Breast epithelium (tissue), 4 donors: Measurements from ENCODE around the gene MRPS10. TPM values are rescaled to one million over a fixed set of nuclear protein-coding genes. Genes with fewer than 3 reads are reported as not detected.
"Not testable (repeated sequence)": the region's sequence is repeated elsewhere in the genome, so short reads cannot be mapped to it uniquely, and the experiment has no call there.

ENCODE experiments used
- DNase-seq, 2 donors: peaks; one replicate each; pipeline ENCODE4 v3.0.0-alpha.2; 2019; ENCODE audit warnings: low spot score in 2 of 2
- H3K27ac ChIP-seq, 2 donors: fragments of 200-600 bp; sonication (generic) in 1 of 2; one replicate each; pipeline ENCODE4 v1.5.1; 2016 to 2019; ENCODE audit warnings: mild to moderate bottlenecking in 1 of 2
- H3K27me3 ChIP-seq, 2 donors: fragments of 200-600 bp; sonication (generic) in 1 of 2; one replicate each; pipeline versions ENCODE4 v1.5.1 to v1.6.0; 2017 to 2019; ENCODE audit warnings: control low read depth in 1 of 2, mild to moderate bottlenecking in 1 of 2
- H3K36me3 ChIP-seq: fragments of 200-600 bp; one replicate; pipeline ENCODE4 v1.5.1; 2019
- H3K4me1 ChIP-seq, 2 donors: fragments of 200-600 bp; sonication (generic); one replicate each; pipeline ENCODE4 v1.5.1; 2016 to 2019; ENCODE audit warnings: control low read depth in 1 of 2
- H3K4me3 ChIP-seq, 3 donors: fragments of 200-600 bp; sonication (generic); 1 replicate in 2 of 3; 2 replicates in 1 of 3; pipeline ENCODE4 v1.5.1; 2016 to 2019; ENCODE audit warnings: mild to moderate bottlenecking in 3 of 3, moderate library complexity in 2 of 3
- H3K9me3 ChIP-seq, 2 donors: fragments of 200-600 bp; sonication (generic) in 1 of 2; one replicate each; pipeline ENCODE4 v1.5.1; 2016 to 2019; ENCODE audit warnings: control low read depth in 1 of 2
- CTCF ChIP-seq, 3 donors: fragments of 450-650 bp; IDR thresholded peaks; one replicate each; pipeline ENCODE4 v1.5.1; 2016 to 2017; ENCODE audit warnings: antibody characterized with exemption in 3 of 3, mild to moderate bottlenecking in 3 of 3, moderate library complexity in 3 of 3
- POLR2A ChIP-seq: fragments of 450-650 bp; IDR thresholded peaks from one replicate; pipeline ENCODE4 v1.6.1; 2016; ENCODE audit warnings: antibody characterized with exemption, mild to moderate bottlenecking, moderate library complexity
- POLR2AphosphoS5 ChIP-seq, 3 donors: sonication (generic); formaldehyde crosslinking; IDR thresholded peaks; one replicate each; pipeline ENCODE4 v1.6.1; 2017; ENCODE audit warnings: antibody characterized with exemption in 3 of 3
- intact Hi-C: fragments of 100-400 bp; cut with DNase I; formaldehyde crosslinking; loops from one replicate; pipeline ENCODE4 v1.15.1; 2023; ENCODE audit warnings: low total_unique reads
- total RNA-seq, 3 donors: library from RNA; depleted of rRNA; stranded (reverse); fragments of >200 nt; gene quantifications; one replicate each; pipeline ENCODE4 v1.1.0, GENCODE V29; 2016

MRPS10 gene
- total RNA-seq, 3 donors from 2014 or later, result 25.6 to 37.0 (median 33.4) TPM

GRCh38 chr6:42176981-42177380 is 40.7 kb downstream of the MRPS10 start:
- H3K27me3 ChIP-seq, result peaks cover 0 to 3% of the 10 kb centered on the region in 2 donors
- no peak overlapping the region for H3K27ac ChIP-seq
- no peaks in the 10 kb centered on the region for H3K9me3 ChIP-seq
- DNase-seq, result no peak
- H3K36me3 ChIP-seq, result no peaks in the 10 kb centered on the region
- TF ChIP-seq POLR2A, result no peak
- no peak for TF ChIP-seq CTCF (IDR thresholded peaks at IDR 0.05)
- TF ChIP-seq POLR2AphosphoS5 (IDR thresholded peaks at IDR 0.05), result no peak
- intact Hi-C loops, result no loop called here
- H3K4me1 ChIP-seq, result no peaks in the 10 kb centered on the region
- no peak overlapping the region for H3K4me3 ChIP-seq

- Histone ChIP-seq H3K9me3 (no peaks in the 10 kb centered on the region), H3K36me3 (no peaks in the 10 kb centered on the region), H3K27ac (no peak overlapping the region), H3K4me3 (no peak overlapping the region), H3K4me1 (no peaks in the 10 kb centered on the region), H3K27me3 (peaks cover 0 to 3% of the 10 kb centered on the region in 2 donors)
- intact Hi-C loops, result no loop called here
- TF ChIP-seq POLR2AphosphoS5 (IDR thresholded peaks at IDR 0.05) (no peak), CTCF (IDR thresholded peaks at IDR 0.05) (no peak), POLR2A (no peak)
- DNase-seq, result no peak
Measured at GRCh38 chr6:42175860-42176259, 41.8 kb downstream of the MRPS10 start.

GRCh38 chr6:42173101-42173500 is 44.6 kb downstream of the MRPS10 start, which contains the start of gene GUCA1A:
GUCA1A (plus strand) TSS chr6:42173364; CDS start chr6:42173614, 250 bp downstream.
- intact Hi-C loops, result no loop called here
- Histone ChIP-seq H3K27ac (no peak within 1 kb of the TSS), H3K4me1 (no peaks in the 10 kb centered on the region), H3K27me3 (no peaks in the 10 kb centered on the region), H3K36me3 (no peaks in the 10 kb centered on the region), H3K4me3 (no peak within 1 kb of the TSS), H3K9me3 (no peaks in the 10 kb centered on the region)
- TF ChIP-seq CTCF (IDR thresholded peaks at IDR 0.05), result no peak
- no peak for DNase-seq

GRCh38 chr6:42171813-42172581 is 45.7 kb downstream of the MRPS10 start:
- H3K36me3 ChIP-seq, result no peaks in the 10 kb centered on the region
- no peak overlapping the region for H3K27ac ChIP-seq
- H3K4me3 ChIP-seq, result no peak overlapping the region
- TF ChIP-seq POLR2A (no peak), POLR2AphosphoS5 (IDR thresholded peaks at IDR 0.05) (no peak), CTCF (IDR thresholded peaks at IDR 0.05) (no peak)
- no peak for DNase-seq
- no peaks in the 10 kb centered on the region for H3K27me3 ChIP-seq
- no peaks in the 10 kb centered on the region for H3K9me3 ChIP-seq
- H3K4me1 ChIP-seq, result no peaks in the 10 kb centered on the region
- intact Hi-C loops, result no loop called here

- intact Hi-C loops, result loop anchor here (10.0 kb wide), 1 partner anchor 95 kb away; no protein-coding TSS in a partner anchor
- not testable (repeated sequence) for H3K9me3 ChIP-seq, H3K27ac ChIP-seq
Measured at GRCh38 chr6:42169780-42170179, 47.9 kb downstream of the MRPS10 start.

More at GRCh38 chr6:42169780-42170179, 47.9 kb downstream of the MRPS10 start:
- H3K4me3 ChIP-seq, H3K4me1 ChIP-seq, DNase-seq, H3K36me3 ChIP-seq, H3K27me3 ChIP-seq: not testable (repeated sequence)
